GM18498 (cell line): Measurements from ENCODE around the gene SETD1A.
"Not testable (repeated sequence)": the region's sequence is repeated elsewhere in the genome, so short reads cannot be mapped to it uniquely, and the experiment has no call there.

ENCODE experiments used
- ATAC-seq: cut with Tn5 transposase; IDR thresholded peaks from one replicate; pipeline ENCODE4 v1.9.1; 2021; ENCODE audit warnings: mild to moderate bottlenecking, moderate library complexity; ENCODE audit not compliant: unreplicated experiment

The SETD1A gene

DNA sequence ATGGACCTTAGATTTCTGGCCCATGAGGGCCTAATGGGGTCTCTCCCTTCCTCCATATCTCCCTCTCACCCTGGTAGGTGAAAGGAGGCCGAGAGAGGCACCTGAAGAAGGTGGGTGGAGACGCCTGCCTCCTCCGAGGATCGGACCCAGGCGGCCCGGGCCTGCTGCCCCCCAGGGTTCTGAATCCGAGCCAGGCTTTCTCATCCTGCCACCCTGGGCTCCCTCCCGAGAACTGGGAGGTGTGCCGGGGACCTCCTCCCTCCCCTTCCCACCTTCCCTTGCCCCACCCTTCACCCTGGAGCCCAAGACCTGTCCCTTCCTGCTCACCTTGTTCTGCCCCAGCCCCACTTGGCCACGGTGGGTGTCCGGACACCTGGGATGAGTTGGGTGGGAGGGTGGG, 29.2 kb upstream of the SETD1A start:
- ATAC-seq, result no peak

DNA sequence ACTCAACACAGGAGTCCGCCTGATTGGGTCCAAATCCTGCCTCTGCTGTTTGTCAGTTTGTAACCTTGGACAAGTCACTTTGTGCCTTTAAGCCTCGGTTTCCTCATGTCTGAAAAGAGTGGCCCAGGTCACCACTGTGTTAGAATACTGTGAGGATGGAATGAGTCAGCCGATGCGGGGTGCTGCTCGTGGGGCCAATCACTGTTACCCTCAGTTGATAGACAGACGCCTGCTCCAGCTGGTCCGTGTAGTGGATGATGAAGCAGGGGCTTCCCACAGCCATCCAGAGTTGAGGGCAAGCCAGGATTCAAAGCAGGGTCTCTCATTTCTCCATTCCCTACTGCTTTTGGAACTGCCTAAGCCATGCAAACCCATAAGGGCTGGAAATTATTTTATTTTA, 28.4 kb upstream of the SETD1A start:
- no peak for ATAC-seq

DNA sequence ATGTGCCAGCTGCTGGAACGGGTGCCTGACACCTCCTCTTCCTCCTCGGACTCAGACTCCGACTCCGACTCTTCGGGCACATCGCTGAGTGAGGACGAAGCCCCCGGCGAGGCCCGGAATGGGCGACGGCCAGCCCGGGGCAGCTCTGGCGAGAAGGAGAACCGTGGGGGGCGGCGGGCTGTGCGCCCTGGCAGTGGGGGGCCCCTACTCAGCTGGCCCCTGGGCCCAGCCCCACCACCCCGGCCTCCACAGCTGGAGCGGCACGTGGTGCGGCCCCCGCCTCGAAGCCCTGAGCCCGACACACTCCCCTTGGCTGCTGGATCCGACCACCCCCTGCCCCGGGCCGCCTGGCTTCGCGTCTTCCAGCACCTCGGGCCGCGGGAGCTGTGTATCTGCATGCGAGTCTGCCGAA, 27.4 kb upstream of the SETD1A start:
- ATAC-seq, result no peak

DNA sequence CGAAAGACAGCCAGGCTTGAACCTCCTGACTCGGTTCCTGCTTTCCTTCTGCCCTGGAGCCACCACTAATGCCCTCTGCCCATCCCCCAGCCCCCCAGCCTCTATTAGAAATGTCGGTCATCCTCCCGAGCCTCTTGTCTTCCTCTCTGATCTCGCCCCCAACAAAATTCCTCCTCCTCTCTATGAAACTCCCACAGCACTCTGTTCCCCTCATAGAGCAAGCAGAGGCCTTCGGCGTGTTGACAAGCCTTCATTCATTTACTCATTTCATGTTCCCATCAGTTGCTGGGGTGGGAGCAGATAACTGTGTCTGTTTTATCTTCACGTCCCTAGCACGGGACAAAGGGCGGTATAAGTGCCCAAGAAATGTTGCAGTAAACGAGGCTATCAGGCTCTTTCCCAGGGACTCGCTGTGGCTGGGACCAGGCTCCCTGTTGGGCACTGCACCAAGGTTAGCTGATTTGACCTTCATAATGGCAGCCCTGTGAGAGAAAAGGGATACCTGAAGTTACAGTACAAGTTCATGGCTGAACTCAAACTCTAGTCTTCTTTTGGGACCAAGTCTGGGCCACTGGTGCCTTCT, 26.4 kb upstream of the SETD1A start:
- no peak for ATAC-seq

DNA sequence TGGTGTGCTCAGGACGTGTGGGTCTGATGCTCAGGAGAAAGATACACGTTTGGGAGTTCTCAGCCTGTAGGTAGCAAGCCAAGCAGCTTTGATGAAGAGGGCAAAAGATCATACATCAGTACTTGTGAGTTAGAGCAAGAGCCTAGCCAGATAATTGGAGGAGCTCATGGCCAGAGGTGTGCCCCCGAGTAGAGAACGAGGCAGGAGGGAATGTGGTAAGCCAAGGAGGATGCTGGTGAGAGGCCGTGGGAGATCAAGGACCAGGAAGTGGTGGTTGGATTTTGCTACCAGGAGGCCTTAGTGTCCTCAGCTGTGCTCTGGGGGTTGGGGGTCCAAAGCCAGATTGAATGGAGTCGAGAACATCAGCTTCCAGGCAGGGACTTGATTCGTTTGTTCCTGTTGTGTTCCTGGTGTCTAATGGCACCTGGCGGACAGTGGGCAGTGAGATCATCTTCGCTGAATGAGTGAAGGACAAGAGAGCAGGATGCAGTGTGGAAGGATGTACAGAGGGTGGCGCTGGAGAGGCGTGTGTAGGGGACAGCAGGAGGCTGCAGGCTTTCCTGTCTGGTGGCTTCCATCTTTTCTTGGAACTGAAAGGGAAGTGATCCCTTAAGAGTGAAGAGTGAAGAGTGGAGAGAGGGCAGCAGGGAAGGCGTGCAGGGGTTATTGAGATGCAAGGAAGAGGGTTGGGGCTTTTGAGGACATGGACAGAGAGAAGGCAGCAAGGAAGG, 22.6 kb upstream of the SETD1A start:
- no peak for ATAC-seq

DNA sequence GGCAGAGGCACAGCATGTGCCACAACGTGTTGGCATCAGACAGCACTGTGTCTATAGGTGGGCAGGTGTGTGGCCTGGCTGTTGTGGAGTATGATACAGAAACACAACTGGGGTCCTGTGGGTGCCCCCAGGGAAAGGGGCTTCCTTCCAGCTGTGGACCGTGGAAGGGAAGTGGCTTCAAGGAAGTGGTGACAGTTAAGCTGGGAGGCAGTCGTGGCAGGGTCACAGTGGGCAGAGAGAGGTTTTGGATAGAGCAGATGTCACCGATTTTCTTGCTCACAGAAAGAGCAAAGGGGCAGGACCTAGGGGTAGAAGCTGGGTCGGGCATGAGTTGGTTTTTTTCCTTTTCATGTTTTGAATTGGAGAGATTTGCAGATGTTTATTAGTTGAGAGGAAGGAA, 19.9 kb upstream of the SETD1A start:
- no peak for ATAC-seq

DNA sequence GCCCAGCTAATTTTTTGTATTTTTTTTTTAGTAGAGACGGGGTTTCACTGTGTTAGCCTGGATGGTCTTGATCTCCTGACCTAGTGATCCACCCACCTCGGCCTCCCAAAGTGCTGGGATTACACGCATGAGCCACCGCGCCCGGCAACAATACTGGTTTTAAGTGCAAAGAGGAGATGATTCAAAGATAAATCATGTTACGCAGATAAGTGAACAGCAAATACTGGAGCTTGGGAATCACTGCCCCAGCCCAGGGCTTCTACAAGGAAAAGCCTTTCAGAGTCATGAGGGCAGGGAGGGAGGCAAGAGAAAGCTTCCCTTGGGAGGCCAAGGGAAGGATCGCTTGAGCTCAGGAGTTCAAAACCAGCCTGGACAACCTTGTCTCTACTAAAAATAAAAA, 18.0 kb upstream of the SETD1A start:
- ATAC-seq, result not testable (repeated sequence)

DNA sequence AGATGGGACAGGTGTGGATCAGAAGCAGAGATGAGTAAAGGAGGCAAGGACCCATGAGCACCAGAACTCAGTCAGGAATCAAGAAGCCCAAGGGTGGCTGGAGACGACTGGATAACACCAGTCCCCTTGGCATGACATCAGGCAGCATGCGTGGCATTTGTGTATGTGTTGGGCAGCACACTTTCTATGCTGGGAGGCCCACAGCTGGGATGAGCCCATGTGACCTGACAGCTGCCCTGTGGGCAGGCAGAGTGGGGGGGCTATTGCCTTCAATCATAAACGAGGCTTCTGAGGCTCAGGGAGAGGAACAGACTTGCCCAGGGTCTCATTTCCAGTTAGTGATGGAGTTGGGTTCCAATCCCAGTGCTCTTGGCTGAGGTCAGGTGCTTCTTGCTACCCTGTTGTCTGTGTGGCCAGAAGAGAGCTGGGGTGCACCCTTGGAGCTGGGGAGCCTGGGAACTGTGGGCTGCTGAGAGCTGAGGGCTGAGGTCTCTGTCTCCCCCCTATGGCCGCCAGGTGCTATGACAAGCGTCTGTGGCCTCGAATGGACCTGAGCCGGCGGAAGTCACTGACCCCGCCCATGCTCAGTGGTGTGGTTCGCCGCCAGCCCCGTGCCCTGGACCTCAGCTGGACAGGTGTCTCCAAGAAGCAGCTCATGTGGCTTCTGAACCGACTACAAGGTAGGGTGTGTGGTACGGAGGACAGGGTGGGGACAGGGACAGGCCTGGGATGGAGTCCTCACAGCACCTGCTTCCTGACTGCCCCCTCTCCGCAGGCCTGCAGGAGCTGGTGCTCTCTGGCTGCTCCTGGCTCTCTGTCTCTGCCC, 15.7 kb upstream of the SETD1A start:
- ATAC-seq, result peak; percentile 85

DNA sequence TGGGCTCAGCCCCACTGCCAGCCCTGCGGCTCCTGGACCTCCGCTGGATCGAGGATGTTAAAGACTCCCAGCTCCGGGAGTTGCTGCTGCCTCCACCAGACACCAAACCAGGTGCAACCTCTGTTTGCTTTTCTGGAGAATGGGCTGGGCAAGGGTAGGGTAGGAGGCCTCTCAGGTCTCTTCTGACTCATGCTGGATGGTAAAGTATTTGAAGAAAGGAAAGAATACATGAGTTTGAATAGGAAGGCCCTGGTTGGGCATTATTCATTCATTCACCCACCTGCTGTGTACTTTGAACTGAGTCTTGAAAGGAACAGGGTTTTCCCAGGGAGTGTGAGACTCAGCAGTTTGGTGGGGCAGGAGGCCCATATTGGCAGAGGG, 15.1 kb upstream of the SETD1A start:
- no peak for ATAC-seq

DNA sequence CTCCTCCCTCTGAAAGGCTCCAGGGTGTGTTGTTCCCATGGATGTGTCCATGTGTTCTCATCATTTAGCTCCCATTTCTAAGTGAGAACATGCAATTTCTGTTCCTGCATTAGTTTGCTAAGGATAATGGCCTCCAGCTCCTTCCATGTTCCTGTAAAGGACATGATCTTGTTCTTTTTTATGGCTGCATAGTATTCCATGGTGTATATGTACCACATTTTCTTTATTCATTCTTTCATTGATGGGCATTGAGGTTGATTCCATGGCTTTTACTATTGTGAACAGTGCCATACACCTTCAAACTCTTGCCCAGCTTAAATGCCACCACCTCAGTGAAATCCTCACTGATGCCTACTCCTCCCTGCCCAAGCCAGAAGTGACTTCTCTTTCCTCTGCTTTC, 13.2 kb upstream of the SETD1A start:
- no peak for ATAC-seq

DNA sequence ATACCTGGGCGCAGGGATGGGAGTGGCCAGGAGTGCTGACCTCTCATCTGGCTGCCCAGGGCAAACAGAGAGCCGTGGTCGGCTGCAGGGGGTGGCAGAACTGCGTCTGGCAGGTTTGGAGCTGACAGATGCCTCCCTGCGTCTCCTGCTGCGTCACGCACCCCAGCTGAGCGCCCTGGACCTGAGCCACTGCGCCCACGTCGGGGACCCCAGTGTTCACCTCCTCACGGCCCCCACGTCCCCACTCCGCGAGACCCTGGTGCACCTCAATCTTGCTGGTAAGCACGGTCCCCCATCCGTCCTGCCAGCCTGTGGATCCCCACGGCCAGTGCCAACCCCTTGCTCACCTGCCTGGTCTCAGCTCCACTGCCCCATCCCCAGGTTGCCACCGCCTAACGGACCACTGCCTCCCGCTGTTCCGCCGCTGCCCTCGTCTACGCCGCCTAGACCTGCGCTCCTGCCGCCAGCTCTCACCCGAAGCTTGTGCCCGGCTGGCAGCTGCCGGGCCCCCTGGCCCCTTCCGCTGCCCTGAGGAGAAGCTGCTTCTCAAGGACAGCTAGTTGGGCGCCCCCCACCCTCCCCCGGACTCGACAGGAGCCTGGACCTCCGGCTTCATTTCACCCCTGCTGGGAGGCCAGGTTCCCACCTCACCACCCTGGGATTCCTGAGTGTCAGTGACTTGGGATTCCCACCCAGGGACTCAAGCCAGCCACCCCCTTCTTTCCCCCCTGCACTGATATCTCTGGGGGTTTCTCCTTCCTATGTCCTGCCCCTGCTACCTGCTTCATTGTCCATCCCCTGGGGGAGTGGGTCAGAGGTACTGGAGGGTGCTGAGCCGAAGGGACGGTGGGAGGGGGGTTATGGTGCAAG, 10.6 kb upstream of the SETD1A start:
- ATAC-seq, result no peak

DNA sequence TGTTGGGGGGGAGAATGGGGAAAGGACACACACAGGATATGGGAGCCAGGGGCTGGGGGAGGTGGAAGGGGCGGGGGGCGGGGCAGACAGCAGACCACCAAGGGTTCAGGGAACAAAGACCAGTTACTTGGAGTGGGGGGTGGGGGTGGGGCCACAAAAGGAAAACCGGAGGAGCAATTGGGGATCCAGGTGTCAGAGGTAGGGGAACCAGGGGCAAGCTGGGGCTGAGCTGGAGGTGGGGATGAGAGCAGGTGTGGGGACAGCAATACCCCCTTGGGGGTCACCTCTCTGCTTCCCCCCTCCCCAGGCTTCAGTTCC, 10.1 kb upstream of the SETD1A start:
- ATAC-seq, result no peak

DNA sequence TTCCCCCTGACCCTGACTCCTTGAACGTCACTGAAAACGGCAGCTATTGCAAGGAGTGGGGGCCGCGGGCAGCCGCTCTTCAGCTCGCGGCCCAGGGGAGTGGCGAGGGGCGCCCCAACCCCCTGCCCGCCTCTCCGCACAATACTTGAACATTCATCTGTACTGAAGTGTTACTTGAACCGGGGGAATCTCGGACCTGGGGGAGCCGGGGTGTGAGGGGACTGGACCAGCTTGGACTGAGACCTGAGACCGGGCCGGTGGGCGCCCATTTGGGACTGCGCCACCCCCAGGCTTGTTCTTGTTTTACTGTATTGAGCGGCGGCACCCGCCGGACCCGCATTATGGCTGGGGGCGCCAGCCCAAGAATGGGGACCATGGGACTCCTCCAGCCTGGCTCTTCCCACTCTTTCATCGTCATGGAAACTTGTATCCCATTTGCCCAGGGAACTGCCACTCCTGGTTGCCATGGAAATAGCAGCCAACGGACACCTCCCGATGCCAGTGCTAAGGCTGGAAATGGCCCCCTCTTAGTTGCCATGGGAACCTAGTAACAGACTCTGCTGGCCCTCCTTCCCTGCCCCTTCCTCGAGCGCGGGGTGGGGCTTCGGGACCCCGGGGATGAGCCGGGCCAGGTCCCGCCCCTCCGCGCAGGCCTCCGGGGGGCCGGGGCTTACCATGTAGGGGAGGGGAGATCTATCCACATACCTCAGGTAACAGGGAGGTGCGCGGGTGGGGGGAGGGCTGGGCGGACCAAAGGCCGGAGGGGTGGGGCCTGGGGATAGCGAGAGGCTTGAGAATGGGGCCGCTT, 9.5 kb upstream of the SETD1A start:
- peak; percentile 6 for ATAC-seq

DNA sequence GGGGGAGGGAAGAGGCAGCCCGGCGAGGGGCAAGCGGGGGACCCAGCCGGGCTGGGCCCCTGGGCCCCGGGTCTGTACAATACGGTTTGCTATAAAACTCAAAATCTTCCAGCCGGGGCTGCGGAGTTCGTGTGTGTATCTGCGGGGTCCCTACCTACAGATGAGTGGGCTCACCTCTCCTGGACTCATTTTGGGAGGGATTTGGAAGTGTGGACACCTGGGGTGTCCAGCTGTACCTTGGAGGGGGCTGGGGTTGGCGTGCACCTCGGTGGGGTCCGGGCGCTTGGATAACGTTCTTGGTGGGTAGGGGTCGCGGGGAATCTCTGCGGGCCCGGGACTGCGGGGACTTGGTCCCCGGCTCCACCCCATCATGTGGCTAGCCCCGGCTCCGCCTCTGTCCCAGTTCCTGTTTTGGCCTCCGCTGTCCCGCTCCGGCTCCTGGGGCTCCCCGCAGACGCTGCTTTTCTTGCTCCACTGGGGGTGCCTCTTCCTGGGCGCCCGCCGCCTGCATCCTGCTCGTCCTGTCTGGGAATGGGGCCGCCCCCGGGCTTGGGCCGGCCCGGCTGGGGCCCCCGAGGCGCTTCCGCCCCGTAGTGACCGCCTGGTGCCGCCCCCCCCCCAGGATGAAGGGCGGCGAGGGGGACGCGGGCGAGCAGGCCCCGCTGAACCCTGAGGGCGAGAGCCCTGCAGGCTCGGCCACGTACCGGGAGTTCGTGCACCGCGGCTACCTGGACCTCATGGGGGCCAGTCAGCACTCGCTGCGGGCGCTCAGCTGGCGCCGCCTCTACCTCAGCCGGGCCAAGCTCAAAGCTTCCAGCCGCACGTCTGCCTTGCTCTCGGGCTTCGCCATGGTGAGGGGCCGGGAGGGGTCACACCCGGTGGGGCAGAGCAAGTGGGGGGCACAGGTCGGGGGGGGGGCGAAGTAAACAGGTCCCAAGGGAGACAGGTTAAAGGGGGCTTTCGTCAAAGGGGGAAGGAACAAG, 8.6 kb upstream of the SETD1A start, which contains the start of gene ORAI3:
Gene ORAI3, plus strand, starts transcription at position 402 of the 983 bp plus-strand sequence. Its CDS starts 222 bp downstream, at position 624.
- peak; percentile 60 for ATAC-seq

DNA sequence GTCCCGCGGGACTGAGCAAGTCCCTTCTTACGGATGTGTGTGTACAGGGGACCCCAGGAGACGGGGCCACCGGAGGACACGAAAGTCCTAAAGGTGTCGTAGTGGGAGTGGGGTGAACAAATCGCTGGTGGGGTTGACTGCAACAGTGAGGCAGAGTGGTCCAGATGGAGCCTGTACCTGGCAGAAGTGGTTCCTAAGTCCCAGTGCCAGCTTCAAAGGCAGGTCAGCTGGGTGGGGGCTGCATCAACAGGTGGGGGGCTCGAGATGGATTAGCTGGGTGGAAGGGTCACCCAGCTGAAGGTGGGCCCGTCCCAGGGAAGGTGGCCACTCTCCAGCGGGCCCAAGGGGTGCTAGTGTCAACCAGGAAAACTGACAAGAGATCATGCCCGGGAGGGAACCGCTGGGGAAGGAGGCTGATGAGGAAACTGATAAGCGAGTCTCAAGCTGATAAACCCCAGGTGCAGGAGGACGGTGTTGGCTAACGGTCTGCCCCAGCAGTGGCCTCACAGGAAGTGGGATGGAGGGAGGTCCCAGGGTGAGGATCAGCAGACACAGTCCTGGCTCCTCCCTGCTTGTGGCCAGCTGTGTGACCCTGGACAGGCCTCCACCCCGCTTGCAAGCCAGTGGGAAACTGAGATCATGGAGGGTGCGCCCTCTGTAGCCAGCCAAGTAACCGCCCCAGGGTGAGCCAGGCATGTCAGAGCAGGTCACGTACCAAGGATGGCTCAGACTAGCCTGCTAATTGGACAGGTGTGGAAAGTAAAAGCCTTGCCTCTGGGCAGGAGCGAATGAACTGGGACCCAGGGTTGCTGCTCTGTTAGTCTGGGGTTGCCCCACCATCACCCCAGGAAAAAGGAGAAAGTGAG, 7.7 kb upstream of the SETD1A start:
- peak; percentile 52 for ATAC-seq

DNA sequence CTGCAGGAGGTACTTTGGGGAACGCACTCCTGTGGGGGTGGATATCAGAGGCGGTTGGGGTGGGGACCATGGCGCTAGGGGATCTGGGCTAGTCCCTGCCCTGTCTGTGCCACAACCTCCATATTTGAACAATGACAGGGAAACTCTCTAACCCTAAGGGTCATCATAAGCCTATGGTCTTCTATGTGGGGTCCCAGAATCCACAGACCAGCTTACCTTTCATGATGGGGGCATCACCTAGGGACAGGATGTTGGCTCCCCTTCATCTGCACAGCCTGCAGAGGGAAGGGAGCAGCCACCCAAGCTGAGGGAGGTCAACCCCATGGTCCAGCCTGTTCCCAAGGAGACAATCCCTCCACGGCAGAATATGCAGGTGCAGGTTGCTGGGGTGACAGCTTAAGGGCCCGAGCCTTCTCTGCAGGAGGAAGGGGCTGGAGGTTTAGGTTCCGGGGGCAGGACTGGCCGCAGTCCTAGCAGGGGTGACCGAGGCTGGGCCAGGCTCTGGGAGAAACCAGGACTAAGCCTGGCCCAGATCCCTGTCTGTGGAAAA, 7.0 kb upstream of the SETD1A start:
- no peak for ATAC-seq

DNA sequence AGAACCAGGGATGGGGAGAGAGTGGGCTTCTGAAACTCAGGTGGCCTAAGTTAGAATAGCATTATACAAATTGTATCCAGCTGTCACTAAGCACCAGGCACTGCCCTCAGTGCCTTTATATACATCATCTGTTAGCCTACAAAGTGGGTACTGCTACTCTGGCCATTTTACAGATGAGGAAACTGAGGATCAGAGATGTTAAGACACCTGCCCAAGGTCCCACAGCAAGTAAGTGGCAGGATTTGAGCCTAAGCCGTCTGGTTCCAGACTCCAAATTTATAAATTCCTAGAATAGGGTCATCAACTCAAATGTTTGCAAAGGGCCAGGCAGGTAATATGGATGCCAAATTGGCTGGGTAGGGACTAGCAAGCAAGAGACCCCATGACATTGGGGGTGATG, 6.4 kb upstream of the SETD1A start:
- no peak for ATAC-seq

DNA sequence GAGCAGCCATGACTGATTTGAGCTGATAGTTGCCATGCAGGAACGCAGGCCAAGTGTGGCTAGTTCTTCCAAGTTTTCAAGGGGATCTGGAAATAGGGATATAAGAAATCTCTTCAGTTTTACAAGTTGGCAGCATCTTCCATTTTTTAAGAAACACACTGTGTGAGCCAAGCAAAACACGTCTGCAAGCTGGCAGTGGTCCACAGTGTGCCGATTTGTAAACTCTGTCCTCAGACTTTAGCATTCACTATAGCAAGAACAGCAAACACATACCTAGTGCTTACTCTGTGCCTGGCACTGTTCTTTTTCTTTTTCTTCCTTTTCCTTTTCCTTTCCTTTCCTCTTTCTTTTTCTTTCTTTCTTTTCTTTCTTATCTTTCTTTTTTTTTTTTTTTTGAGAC, 5.8 kb upstream of the SETD1A start:
- no peak for ATAC-seq
